ENCODE data around the gene C1S.
"Not testable (repeated sequence)": the region's sequence is repeated elsewhere in the genome, so short reads cannot be mapped to it uniquely, and the experiment has no call there.

Gene C1S

DNA sequence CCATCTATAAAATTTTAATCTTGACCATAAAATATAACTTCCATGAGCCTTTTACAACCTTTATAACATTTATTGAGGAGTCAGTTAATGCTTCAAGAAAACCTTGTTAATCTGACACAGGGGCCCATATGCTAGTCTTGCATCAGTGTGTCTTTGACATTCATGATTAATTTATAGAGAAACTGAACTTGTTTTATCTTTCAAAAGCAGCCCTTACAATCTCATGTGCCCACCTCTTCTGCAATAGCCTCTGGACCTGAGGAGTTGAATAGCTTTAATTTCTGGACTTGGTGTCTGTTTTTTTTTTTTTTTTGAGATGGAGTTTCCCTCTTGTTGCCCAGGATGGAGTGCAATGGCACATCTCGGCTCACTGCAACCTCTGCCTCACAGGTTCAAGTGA is 33.7 kb upstream of the C1S start:
- H3K36me3 Mint-ChIP-seq (ENCODE audit: low read depth): no peaks in the 10 kb centered on the region
- DNase-seq: no peak

DNA sequence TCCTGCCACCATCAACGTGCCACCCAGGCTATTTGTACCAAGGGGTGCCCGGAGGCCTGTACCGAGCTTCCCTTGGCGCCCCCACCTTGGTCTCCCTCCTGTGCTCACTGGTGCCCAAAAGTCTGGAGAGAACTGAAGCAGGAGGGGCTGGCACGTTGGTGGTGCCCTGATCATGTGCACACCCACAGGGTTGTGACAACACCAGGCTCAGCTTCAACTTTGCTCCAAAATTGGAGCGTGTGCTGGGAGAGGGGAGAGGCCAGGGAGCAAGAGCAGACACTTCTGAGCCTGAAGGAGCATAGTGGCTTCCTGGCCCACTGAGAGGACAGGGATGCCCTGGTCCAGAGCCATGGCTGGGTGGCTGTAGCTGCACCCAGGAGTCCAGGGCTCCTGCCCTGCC is 29.2 kb upstream of the C1S start:
- Mint-ChIP-seq H3K36me3 (ENCODE audit: low read depth) (no peaks in the 10 kb centered on the region), H3K27me3 (ENCODE audit: low read depth, poor library complexity) (peaks cover 3% of the 10 kb centered on the region), H3K4me3 (no peak overlapping the region), H3K9me3 (peaks cover 12% of the 10 kb centered on the region), H3K4me1 (no peaks in the 10 kb centered on the region), H3K27ac (no peak overlapping the region)
- TF ChIP-seq, protein P1, sequence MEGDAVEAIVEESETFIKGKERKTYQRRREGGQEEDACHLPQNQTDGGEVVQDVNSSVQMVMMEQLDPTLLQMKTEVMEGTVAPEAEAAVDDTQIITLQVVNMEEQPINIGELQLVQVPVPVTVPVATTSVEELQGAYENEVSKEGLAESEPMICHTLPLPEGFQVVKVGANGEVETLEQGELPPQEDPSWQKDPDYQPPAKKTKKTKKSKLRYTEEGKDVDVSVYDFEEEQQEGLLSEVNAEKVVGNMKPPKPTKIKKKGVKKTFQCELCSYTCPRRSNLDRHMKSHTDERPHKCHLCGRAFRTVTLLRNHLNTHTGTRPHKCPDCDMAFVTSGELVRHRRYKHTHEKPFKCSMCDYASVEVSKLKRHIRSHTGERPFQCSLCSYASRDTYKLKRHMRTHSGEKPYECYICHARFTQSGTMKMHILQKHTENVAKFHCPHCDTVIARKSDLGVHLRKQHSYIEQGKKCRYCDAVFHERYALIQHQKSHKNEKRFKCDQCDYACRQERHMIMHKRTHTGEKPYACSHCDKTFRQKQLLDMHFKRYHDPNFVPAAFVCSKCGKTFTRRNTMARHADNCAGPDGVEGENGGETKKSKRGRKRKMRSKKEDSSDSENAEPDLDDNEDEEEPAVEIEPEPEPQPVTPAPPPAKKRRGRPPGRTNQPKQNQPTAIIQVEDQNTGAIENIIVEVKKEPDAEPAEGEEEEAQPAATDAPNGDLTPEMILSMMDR (IDR thresholded peaks at IDR 0.05): no peak
- DNase-seq: no peak

More for the DNA sequence above, 33.7 kb upstream of the C1S start:
- Mint-ChIP-seq H3K9me3 (no peaks in the 10 kb centered on the region), H3K27ac (no peak overlapping the region), H3K4me1 (no peaks in the 10 kb centered on the region), H3K4me3 (no peak overlapping the region), H3K27me3 (ENCODE audit: low read depth, poor library complexity) (peaks cover 6% of the 10 kb centered on the region)
- TF ChIP-seq, protein P1 (IDR thresholded peaks at IDR 0.05): no peak

DNA sequence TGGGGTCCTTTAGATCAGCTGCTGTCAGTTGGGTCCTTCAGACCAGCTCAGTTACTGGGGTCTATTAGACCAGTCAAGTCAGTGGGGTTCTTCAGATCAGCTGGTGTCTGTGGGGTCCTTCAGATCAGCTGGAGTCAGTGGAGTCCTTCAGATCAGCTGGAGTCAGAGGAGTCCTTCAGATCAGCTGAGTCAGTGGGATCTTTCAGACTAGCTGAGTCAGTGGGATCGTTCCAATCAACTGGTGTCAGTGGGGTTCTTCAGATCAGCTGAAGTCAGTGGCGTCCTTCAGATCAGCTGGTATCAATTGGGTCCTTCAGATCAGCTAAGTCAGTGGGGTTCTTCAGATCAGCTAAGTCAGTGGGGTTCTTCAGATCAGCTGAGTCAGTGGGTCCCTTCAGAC is 27.5 kb upstream of the C1S start:
- Mint-ChIP-seq H3K9me3 (peaks cover 12% of the 10 kb centered on the region), H3K27me3 (ENCODE audit: low read depth, poor library complexity) (peaks cover 3% of the 10 kb centered on the region), H3K4me1 (no peaks in the 10 kb centered on the region), H3K36me3 (ENCODE audit: low read depth) (no peaks in the 10 kb centered on the region), H3K27ac (no peak overlapping the region), H3K4me3 (no peak overlapping the region)
- no peak for DNase-seq
- TF ChIP-seq, protein P1 (IDR thresholded peaks at IDR 0.05): no peak

DNA sequence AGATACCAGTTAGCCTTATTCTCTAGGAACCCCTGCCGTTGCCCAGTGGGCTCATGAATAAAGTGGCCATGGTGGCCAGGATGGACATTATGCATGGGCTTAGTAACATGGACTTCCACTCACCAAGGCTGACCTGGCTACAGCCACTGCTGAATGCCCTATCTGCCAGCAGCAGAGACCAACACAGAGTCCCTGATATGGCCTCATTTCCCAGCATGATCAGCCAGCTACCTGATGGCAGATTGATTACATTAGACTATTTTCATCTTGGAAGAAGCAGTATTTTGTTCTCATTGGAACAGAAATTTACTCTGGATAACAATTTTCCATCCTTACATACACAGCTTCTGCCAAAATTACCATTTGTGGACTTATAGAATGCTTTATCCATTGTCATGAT is 26.1 kb upstream of the C1S start:
- Mint-ChIP-seq H3K4me1 (peaks cover 9% of the 10 kb centered on the region), H3K27ac (no peak overlapping the region), H3K4me3 (no peak overlapping the region), H3K27me3 (ENCODE audit: low read depth, poor library complexity) (peaks cover 3% of the 10 kb centered on the region), H3K36me3 (ENCODE audit: low read depth) (peaks cover 13% of the 10 kb centered on the region), H3K9me3 (peaks cover 21% of the 10 kb centered on the region)
- no peak for DNase-seq
- TF ChIP-seq, protein P1 (IDR thresholded peaks at IDR 0.05): no peak

DNA sequence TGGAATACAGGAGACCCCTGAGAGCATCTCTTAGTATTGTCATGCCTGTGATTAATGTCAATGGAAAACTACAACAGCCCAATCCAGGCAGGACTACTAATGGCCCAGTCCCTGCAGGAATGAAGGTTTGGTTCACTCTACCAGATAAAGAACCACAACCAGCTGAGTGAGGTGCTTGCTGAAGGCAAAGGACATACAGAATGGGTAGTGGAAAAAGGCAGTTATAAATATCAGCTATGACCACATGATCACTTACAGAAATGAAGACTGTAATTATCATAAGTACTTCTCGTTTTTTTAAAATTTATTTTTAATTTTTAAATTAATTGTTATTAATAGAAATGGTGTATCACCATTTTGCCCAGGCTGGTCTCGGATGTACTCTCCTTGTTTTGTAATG is 25.1 kb upstream of the C1S start:
- H3K4me1 Mint-ChIP-seq: peaks cover 12% of the 10 kb centered on the region
- peaks cover 21% of the 10 kb centered on the region for H3K9me3 Mint-ChIP-seq
- no peak overlapping the region for H3K27ac Mint-ChIP-seq
- H3K4me3 Mint-ChIP-seq: no peak overlapping the region
- TF ChIP-seq, protein P1 (IDR thresholded peaks at IDR 0.05): no peak
- DNase-seq: no peak
- peaks cover 4% of the 10 kb centered on the region for H3K27me3 Mint-ChIP-seq (ENCODE audit: low read depth, poor library complexity)
- peaks cover 13% of the 10 kb centered on the region for H3K36me3 Mint-ChIP-seq (ENCODE audit: low read depth)

DNA sequence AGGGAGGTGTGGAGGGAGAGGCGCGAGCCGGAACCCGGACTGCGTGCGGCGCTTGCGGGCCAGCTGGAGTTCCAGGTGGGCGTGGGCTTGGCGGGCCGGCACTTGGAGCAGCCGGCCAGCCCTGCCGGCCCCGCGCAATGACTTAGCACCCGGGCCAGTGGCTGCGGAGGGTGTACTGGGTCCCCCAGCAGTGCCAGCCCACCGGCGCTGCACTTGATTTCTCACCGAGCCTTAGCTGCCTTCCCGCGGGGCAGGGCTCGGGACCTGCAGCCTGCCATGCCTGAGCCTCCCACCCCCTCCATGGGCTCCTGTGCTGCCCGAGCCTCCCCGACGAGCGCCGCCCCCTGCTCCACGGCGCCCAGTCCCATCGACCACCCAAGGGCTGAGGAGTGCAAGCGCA is 23.1 kb upstream of the C1S start:
- Mint-ChIP-seq H3K4me1 (peaks cover 12% of the 10 kb centered on the region), H3K9me3 (peaks cover 17% of the 10 kb centered on the region), H3K36me3 (ENCODE audit: low read depth) (peaks cover 13% of the 10 kb centered on the region)
- DNase-seq; H3K27me3 Mint-ChIP-seq (ENCODE audit: low read depth, poor library complexity); H3K27ac Mint-ChIP-seq; H3K4me3 Mint-ChIP-seq: not testable (repeated sequence)
